Stimulated activated CD8-positive, alpha-beta memory T cell treated with anti-CD3 and anti-CD28 coated beads, Interleukin-12 subunit alpha, Interleukin-12 subunit beta, amount 100 ng/mL, for 24 hours (primary cell): Measurements from ENCODE around the gene VHLL.

Experiments
- DNase-seq: peaks from one replicate; pipeline ENCODE4 v3.0.0-alpha.2; 2020; ENCODE audit errors: extremely low read depth

VHLL gene

DNA sequence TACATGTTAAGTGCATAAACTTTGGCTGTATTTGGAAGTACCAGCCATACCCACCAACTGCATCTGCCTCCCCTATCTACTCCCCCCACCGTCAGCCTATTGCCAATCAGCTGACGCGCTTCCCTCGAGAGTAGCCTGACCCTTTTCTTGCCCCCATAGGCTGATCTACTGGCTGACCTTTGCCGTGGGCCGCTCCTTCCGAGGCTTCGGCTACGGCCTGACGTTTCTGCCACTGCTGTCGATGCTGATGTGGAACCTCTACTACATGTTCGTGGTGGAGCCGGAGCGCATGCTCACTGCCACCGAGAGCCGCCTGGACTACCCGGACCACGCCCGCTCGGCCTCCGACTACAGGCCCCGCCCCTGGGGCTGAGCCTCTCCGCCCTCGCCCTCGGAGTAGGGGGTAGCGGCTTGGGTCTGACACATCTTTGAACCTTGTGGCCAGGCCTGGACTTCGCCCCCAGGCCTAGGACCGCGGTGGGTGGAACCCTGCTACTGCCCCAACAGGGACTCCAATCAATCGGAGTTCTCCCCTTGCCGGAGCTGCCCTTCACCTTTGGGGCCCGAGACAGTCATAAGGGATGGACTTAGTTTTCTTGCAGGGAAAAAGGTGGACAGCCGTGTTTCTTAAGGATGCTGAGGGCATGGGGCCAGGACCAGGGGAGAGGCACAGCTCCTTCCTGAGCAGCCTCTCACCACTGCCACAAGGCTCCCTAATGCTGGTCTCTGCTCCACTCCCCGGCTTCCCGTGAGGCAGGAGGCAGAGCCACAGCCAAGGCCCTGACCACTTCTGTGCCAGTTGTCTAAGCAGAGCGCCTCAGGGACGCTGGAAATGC lies 7.7 kb downstream of the VHLL start:
- no peak for DNase-seq

DNA sequence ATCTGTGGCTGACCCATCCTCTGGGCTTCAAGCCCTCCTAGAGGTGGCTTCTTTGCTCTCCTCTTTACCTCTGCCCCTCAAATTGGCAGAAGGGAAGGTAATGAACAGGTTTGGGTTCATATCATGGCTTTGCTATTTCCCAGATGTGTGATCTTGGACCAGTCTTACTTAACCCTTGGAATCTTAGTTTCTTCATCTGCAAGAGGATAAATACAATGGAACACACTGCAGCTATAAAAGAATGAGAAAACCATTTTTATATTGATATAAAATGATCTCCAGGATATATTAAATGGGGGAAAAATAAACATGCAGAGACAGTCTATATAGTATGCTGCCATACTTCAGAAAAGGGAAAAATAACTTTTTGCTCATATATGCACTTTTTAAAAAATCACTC lies 9.2 kb downstream of the VHLL start:
- DNase-seq, result no peak

DNA sequence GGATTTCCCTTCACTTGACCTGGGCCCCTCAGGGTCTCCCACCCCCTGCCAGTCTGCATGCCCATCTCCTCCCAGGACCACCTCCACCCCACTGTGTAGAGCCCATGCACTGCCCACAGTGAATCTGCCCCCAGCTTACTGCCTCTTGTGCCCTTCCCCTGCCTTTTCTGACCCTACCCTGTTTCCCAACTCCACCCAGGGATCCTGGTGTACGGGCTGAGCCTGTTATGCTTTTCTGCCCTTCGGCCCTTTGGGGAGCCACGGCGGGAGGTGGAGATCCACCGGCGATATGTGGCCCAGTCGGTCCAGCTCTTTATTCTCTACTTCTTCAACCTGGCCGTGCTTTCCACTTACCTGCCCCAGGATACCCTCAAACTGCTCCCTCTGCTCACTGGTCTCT lies 13.0 kb downstream of the VHLL start:
- DNase-seq, result no peak

DNA sequence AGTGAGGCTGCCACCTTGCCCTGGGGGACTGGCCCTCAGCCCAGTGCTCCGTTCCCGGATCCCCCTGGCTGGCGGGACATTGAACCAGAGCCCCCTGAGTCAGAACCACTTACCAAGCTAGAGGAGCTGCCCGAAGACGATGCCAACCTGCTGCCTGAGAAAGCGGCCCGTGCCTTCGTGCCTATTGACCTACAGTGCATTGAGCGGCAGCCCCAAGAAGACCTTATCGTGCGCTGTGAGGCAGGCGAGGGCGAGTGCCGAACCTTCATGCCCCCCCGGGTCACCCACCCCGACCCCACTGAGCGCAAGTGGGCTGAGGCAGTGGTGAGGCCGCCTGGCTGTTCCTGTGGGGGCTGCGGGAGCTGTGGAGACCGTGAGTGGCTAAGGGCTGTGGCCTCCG lies 13.7 kb downstream of the VHLL start:
- no peak for DNase-seq

DNA sequence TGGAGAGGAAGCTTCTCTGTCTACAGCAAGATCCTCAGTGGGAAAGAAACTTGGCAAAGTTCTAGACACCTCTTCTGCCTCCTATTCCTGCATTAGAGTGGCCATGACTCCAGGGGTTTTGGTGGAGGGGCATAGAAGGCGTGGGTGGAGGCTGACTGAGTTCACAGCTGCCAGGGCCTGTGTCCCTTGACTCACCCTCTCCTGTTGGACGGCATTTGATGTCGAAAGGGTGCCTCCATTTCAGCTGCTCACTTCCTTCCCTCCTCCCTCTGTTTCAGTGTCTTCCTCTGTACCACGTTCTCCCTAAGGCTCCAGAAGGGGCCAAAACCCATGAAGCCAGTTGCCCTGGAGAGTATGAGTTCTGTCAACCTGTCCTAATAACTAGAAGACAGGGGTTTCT lies 14.3 kb downstream of the VHLL start:
- DNase-seq, result no peak

DNA sequence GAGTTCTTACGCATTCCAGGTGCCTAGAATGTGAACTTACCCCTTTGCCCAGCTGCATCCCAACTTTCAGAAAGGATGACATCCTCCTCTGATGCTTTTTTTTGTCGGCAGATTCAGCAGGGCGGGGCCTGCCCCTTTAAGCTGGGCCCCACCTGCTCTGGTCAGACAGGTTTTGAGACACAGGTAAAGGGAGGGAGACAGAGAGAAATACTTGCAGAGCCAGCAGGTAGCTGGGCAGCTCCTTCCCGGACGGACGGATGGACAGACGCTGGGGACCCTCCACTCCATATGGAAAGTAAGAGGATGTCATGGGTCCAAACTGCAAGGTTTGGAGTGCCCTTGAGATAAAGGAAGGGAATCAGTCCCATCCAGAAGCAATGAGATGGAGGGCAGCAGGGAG lies 15.0 kb downstream of the VHLL start, which contains the start of gene TMEM79:
TMEM79 (plus strand) TSS at position 214 of the 400 bp plus-strand sequence. CDS start 902 bp downstream, outside the sequence.
- no peak for DNase-seq

DNA sequence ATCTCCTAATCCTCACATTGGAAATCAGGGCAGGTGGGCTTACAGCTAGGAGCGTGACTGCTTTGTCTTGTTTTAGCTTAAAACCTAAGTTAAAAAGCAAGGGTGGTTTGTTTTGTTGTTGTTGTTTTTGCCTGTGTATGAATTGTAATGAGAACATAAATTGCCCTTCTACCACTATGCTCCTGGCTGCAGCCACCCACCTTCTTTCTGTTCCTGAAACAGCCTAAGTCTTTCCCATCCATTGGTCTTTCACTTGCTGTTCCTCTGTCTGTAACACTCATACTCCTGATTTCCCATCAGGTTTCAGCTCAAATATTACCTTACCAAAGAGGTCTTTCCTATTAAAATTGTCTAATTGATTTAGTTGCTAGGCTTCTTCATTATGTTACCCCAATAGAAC lies 15.6 kb downstream of the VHLL start:
- DNase-seq, result no peak

DNA sequence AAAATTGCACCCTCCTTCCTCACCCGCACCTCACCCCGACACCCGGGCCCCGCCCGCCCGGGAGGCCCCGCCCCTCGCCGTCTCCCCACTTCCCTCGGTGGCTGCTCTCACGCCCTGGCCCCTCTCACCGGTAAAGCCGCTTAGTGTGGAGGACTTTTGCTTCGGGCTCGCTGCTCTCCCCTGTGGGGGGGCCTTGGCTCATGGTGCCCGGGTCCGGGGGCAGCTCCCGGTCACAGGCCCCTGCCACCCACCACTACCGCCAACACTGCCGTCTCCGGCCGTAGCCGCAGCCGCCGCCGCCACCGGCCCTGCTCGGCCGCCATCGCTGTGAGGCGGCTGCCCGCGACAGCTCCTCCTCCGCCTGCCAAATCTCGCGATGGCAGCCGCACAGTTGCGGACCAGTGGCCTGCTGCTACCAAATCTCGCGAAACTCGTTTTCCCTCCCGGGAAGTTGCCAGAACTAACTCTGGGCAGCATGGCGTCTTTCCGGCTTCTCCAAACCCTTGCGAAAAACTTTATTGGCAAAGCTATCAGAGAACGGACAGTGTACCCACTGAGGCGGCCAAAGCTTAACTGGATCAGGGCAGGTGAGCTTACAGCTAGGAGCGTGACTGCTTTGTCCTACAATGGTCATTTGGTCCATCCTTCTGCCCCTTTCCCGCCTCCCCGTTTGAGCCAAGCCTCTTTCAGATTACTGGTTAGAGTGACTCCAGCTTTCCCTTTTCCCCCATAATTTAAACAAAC lies 16.5 kb downstream of the VHLL start, which contains the start of gene SMG5:
SMG5 (minus strand) TSS at position 347 of the 744 bp plus-strand sequence; CDS start at position 202, 145 bp downstream.
- DNase-seq, result peak; percentile 88

DNA sequence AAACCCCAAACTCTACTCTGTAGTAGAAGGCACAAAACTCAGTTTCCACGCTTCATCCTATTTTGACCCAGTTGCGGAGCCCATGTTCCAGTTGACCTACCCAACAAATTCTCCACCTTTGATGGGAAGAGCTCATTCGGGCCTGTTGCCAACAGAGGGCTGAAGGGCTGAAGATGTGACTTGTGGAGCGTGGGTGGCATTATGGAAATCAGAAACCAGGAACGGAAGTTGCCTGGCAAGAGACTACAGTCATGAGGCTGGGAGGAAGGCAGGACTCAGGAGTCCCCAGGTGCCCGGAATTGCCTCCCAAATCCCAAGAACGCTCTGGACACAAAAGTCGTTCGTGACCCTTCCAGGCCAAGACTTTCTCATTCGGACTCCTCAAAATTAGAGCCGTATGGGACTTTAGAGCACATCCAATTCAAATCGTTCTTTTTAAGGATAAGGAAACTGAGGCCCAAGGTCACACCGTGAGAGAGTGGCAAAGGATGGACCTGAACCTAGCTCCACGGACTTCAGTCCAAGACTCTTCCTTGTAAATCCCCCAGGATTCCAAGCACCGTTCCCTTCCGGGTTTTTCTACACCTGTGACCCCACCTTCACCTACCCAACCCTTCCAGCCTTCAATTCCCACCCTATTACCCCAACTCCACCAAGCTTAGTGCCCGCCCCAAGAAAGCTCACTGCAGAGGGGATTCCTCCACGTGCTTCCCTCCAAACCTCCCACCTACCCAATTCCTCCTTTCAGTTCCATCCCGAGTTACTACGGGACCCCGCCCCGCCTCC lies 17.2 kb downstream of the VHLL start:
- no peak for DNase-seq

DNA sequence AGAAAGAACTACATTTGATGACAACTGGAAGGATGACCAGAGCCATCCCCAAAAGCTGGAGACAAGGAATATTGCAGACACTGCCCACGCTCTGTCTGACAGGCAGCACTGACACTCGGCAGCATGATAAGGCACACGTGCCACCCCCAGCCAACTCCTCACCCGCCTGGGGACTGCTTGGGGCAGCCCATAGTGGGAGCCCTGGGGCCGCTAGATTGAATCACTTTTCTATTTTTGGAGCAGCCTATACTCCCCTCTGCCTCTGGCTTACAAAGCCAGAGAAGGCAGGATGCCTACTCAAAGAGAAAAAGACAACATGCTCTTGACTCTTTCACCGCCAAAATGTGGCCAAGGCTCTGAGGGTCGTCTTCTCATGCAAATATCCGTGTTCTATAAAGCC lies 17.8 kb downstream of the VHLL start:
- no peak for DNase-seq

DNA sequence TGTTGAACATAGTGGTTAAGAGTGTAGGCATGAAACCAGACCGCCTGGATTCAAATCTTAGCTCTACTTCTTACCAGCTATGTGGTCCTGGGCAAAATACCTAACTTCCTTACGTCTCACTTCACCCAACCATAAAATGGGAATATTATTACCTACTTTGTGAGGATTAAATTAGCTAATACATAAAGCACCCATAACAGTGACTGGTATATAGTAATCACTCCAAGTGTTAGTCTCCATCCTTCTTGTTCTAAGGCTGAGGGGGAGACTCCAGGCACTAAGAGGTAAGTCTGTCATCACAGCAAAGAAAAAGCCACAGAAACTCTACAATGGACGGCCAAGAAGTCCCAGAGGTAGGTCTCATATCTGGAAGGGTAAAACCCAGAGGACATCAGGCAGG lies 19.3 kb downstream of the VHLL start:
- DNase-seq, result no peak

DNA sequence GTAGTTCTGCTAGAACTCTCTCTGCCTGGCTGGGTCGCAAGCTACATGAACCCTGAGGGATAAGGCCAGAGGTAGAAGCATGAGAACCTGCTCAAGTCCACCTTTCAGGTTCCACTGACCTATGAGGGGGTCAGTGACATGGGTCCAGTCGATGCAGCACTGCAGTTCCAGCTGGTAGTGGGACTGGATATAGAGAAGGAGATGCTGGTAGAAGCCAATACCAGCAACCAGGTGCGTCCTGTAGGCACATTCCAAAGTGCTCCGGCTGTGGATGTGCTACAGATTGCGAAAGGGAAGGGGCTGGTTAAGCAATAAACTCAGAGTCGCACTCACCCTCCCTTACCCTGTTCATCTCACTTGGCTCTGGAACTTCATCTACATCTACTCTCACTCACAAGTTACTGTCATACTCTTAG lies 22.1 kb downstream of the VHLL start:
- no peak for DNase-seq

DNA sequence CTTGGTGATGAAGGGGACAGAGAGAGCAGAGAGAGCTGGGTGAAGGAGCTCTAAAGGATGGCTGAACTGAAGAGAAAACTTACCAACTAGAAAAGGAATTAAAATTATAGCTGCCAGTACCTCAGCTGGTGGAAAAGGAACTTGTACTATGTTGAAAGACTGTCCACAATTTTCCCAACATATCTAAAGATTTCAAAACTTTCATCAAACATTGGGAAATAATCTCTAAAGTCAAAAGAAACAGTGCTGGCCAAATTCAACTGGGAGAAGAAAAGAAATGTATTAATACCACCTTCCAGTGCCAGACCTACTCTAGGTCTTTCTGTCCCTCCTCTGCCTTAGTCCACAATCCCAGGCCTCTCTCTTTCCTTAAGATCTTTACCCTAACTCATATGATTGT lies 22.6 kb downstream of the VHLL start:
- DNase-seq, result no peak

DNA sequence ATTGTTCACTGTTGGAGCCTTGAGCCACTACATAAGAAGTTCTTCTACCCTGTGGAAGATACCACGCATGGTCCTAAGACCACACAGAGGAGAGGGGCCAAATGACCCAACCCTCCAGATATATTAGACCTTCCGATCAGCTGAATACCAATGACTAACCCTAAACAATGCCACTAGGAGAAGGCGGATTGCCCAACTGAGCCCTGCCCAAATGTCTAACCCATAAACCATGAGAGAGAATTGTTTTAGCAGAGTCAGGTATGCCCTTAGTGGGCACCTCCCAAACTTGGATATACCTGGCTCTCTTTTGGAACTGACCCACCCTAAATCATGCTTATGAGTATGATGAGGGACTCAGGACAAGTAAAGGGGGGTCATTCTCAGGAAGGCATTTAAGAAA lies 28.8 kb downstream of the VHLL start:
- DNase-seq, result no peak

DNA sequence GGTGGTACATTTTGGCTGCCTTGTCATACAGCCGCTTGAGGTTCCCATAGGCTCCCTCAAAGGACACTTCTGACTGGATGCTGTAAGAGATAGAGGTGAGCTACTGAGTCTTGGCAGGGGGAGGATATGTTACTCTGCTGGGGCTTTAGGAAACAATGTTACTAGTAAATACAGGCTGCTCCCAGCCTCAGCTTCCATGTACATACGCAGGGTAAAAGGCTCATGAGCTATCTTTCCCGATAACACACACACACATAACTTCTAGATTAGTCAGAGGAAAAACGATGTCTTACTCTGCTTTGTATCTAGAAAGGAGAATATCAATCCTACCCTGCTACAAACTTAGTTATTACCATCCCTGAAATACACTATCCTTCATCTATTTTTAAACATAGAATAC lies 30.8 kb downstream of the VHLL start:
- no peak for DNase-seq

DNA sequence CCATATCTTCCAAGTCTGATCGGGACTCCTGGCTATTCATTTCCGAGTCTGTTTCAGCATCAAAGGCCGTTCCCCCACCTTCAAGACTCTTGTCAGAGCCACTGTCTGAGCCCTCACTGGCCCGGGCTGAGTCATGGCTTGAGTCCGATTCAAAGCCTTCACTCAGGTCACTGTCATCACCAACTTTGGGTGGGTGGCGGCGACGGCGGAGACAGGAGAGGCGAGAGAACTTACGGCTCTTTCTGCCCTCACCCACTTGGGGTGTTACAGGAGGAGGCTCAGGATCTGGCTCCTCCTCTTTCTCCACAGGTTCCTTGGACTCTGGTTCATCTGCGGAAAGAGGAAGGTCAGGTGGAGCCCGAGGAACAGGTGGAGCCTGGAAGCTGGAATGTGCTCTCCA lies 33.1 kb downstream of the VHLL start:
- no peak for DNase-seq

DNA sequence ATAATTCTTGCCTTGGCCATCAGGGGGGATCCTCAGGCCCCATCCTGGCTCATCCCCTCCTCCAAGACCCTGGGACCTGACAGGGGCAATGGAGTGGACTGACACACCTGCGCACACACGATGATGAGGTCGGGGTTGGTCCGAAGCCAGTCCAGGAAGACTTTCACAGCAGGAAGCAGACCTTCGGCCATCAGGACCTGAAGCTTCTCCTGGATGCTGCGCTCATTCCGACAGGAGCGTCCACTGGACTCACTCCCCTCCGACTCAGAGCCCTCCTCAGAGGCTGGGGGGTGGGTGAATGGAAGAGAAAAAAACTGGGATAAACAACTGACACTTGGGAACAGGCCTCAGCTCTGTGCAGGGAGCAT lies 35.8 kb downstream of the VHLL start:
- no peak for DNase-seq

DNA sequence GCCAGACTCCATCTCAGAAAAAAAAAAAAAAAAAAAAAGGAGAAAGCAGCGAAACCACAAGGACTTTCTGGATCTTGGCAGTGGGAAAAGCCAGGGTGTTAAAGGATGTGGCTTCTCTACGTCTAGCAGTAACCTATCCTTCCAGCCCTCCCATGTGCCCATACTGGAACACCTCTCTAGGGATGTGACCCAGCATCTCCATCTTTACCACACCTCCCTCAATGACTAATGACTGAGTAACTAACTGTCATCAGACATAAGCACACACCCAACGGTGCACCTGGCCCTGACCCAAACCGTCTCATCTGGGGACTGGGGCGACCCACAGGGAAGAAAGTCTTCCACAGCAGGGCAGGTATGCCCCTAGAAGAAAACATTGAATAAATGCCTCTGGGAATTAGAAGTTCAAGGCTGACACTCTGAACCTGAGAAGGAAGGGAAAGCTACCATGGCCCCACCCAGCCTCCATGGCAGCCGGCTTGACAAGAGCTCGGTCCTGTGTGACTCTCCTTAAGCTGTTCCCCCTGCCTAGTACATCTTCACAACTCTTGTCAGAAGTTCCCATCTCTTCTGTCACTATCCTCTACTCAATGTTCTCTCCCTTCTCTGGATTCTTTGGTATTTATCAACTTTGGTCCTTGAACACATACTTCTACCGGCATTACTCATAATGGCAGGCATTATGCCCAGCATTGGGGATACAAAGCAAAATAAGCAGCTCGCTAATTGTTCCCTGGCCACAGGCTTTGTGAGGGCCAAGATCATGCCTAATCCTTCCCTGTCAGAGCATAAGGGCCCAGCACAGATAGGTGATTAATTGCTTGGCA lies 36.4 kb downstream of the VHLL start:
- no peak for DNase-seq

DNA sequence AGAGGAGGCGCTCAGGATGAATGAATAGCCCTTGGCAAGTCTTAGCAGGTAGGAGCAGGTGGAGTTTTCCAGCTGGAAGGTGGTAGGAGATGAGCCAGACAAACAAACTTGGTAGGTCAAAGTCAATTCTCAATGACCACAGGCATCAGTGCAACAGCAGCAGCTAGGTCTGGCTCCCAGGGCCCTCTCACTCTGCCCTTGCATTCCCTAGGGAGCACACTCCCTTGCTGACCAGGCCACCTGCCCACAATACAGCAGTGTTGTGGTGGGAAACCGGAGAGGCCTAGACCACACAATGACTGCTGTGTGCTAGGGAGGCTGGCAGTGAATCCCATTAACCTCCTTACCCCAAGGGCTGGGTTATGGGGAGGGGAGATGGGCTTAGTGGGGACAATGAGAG lies 38.2 kb downstream of the VHLL start:
- DNase-seq, result no peak

DNA sequence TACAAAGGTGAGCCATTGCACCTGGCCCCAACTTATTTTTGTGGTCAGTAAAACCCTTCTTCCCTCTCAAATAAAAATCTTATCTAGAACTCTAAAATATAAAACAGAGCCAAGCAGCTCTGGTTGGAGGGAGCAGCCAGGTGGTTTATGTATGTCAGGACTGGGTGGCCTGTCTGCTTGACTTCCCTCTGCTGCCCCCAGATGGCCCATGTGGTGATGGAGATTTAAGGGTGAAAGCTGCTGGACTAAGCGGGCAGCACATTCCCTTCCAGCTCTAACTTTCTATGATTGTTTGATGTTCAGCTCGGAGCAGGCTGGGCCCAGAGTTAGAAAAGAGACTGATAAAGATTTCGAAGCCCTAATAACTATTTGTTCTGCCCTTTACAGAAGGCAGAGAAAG lies 39.3 kb downstream of the VHLL start:
- no peak for DNase-seq

DNA sequence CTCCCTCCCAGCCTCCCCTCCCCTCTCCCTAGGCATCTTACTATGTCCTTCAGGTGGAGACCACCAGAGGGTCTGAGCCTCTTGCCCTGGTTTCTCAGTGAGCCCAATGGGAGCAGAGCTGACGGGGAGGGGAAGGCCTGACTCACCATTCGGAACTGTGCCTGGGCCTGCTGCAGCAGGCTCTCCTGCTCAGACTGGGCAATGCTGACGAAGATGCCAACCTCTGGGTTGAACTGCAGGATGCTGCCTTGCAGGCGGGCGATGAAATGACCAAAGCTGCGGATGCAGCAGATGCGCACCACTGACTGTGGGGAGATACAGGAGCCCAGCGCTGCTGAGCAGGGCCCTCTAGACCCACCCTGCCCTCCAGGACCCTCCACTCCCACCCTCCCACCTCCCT lies 40.2 kb downstream of the VHLL start:
- no peak for DNase-seq

DNA sequence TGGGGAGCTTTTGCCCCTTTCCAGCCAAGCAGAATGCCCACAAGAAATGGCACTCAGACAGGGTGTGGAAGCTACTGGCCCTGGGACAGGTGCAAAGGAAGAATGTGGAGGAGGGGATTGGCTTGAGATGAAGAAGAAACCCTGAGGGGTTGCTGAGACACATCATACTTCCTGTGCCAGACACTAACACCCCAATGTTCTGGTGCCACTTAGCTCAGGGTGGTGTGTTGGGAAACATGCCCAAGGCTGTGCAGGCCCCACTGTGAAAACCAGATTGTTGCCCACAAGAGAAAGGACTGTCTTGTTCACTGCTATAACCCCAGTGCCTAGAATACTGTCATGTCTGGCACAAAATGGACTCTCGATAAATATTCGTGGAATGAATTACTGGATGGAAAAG lies 41.4 kb downstream of the VHLL start:
- DNase-seq, result no peak
